Astrocyte (in vitro differentiated cells and primary cell): ENCODE results near the gene TTC13.

Experiments used
- EZH2 ChIP-seq: IDR thresholded peaks from 2 replicates; pipeline ENCODE4 v1.6.1; 2012; ENCODE audit warnings: mild to moderate bottlenecking, low read length, inconsistent platforms; ENCODE audit not compliant: insufficient read depth
- TF ChIP-seq, protein P1 (sequence below): IDR thresholded peaks from 2 replicates; pipeline ENCODE4 v1.5.1; 2011; ENCODE audit warnings: low read depth, mild to moderate bottlenecking, inconsistent platforms, low read length, moderate library complexity; ENCODE audit not compliant: insufficient read depth

DNA sequence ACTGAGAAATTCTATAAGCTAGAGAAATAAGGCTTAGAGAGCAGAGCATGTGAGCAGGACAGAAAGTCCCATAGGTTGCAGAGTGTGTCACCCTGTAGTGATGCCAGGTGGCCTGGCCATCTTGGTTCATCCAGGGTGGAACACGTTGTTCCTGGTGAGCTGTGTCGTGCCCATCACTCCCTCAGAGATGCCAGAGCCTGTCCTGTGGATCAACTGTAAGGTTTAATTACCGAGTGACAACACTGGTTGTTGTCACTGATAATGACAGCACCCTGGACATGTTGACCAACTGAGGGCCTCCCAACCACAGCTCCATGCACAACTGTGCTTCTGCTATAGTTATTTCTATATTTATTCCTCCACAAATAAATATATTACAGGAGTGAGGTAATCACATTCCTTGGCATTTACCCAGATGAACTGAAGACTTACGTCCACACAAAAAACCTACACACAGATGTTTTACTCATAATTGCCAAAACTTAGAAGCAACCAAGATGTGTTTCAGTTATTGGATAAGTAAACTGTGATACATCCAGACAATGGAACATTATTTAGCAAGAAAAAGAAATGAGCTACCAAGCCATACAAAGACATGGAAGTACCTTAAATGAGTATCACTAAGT lies 116.6 kb downstream of the TTC13 start:
- no peak for TF ChIP-seq EZH2
- TF ChIP-seq, protein P1, sequence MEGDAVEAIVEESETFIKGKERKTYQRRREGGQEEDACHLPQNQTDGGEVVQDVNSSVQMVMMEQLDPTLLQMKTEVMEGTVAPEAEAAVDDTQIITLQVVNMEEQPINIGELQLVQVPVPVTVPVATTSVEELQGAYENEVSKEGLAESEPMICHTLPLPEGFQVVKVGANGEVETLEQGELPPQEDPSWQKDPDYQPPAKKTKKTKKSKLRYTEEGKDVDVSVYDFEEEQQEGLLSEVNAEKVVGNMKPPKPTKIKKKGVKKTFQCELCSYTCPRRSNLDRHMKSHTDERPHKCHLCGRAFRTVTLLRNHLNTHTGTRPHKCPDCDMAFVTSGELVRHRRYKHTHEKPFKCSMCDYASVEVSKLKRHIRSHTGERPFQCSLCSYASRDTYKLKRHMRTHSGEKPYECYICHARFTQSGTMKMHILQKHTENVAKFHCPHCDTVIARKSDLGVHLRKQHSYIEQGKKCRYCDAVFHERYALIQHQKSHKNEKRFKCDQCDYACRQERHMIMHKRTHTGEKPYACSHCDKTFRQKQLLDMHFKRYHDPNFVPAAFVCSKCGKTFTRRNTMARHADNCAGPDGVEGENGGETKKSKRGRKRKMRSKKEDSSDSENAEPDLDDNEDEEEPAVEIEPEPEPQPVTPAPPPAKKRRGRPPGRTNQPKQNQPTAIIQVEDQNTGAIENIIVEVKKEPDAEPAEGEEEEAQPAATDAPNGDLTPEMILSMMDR, result no peak
